GM19395 (cell line): ENCODE data around the gene NINL.
"Not testable (repeated sequence)": the region's sequence is repeated elsewhere in the genome, so short reads cannot be mapped to it uniquely, and the experiment has no call there.

ENCODE experiments used
- ATAC-seq: cut with Tn5 transposase; IDR thresholded peaks from one replicate; pipeline ENCODE4 v1.9.1; 2021; ENCODE audit warnings: mild to moderate bottlenecking, moderate library complexity; ENCODE audit not compliant: unreplicated experiment

The NINL gene

DNA sequence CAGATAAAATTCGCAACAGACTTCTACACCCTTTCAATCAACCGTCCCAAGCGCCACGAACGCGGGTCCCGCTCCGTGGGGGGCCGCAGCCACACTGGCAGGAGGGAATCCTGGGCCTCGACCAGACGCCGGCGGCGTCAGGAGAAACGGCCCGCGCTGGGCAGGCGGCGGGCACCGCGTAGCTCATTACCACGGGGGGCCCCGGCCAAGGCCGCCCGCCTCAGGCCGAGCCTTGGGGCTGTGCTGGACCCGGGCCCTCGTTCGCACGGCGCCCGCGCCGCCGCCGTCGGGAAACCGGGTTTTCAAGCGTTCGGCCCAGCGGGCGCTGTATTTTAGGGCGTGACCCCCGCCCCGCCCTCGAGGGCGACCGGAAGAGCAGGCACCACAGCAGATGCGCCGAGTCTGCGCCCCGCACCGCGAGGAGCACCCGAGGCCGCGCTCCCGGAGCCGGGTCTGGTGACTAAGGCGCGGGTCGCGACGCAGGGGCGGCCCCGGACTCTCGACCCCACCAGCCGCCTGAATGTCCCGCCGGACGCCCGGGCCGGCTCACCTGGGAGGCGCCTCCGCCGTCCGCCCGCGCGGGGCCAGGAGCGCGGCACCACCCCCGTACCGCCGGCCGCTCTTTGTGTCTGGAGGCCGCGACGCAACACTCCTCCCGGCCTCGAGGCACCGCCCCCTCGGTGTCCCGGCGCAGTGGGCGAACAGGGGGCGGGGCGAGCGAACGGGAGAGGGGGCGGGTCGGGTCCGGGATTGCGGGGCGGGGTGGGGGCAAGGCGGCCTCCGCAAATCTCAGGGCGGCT lies at the start of gene NINL:
NINL (minus strand) TSS at position 627 of the 800 bp plus-strand sequence. CDS start 58,944 bp downstream, outside the sequence.
- peak; percentile 81 for ATAC-seq

- ATAC-seq = no peak
Measured at GRCh38 chr20:25632940-25633790, 47.8 kb upstream of the NINL start.

DNA sequence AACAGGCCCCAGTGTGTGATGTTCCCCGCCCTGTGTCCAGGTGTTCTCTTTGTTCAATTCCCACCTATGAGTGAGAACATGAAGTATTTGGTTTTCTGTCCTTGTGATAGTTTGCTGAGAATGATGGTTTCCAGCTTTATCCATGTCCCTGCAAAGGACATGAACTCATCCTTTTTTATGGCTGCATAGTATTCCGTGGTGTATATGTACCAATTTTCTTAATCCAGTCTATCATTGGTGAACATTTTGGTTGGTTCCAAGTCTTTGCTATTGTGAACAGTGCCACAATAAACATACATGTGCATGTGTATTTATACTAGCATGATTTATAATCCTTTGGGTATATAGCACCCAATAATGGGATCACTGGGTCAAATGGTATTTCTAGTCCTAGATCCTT lies 45.3 kb upstream of the NINL start:
- not testable (repeated sequence) for ATAC-seq

GRCh38 chr20:25629816-25630499 lies 44.6 kb upstream of the NINL start:
- ATAC-seq = no peak

- no peak for ATAC-seq
Measured at GRCh38 chr20:25626779-25627178, 41.4 kb upstream of the NINL start.

DNA sequence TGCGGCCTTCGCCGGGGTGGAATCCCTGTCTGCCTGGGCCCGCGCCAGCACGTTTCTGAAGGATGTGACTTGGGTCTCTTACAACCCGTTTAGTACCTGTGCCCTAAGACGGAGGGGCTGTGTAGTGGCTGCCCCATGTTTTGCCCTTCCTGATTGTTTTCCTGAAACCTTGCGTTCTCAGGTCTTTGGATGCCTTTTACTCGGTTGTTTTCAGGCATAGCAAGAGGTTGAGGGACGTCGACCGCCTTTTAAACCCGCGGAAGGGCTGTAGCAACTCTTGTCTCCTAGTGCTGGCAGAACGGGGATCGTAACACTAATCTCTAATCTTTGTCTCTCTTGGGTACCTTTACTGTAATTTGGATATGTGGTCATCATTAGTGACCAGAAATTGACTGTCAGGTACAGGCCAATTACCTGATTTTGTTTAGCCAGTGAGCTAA lies 39.2 kb upstream of the NINL start:
- ATAC-seq = no peak

DNA sequence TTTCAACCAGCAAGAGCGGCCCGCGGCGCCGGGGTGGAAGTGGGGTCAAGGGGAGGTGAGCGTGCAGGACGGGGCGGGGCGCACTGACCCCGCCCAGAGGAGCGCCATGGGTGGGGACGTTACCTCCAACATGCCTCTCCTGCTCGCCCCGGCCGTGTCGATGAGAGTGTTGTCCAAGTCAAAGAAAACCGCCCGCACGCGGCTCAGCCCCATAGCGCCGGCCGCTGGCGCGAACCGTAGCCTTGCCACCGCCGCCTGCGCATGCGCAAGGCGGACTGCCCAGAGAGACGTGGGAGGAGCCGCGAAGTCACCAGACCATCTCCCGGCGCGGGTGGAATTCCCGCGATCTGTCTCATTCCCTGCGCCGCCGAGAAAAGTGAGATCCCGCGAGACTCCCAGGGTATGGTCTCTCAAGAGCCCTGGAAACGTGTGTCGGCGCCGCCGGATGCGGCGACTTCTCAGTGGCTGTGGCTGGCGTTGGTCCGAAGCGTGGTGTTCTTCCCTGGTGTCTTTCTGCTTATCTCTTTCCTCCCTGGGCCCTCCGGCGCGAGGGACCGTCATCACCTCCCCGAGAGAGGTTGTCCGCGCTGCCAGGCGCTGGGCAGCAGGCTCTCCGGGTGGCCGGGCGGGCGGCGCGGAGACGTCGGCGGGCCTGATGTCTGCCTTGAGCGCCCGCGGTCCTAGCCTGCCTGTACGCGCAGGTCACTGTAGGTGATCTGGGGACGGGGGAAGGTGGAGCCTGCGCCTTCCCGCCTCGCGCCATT lies 38.6 kb upstream of the NINL start, which contains the start of gene NANP:
NANP (minus strand) TSS at position 279 of the 764 bp plus-strand sequence; CDS start at position 213, 66 bp downstream.
- ATAC-seq = peak; percentile 86

GRCh38 chr20:25623225-25623735 lies 37.9 kb upstream of the NINL start:
- peak; percentile 20 for ATAC-seq

DNA sequence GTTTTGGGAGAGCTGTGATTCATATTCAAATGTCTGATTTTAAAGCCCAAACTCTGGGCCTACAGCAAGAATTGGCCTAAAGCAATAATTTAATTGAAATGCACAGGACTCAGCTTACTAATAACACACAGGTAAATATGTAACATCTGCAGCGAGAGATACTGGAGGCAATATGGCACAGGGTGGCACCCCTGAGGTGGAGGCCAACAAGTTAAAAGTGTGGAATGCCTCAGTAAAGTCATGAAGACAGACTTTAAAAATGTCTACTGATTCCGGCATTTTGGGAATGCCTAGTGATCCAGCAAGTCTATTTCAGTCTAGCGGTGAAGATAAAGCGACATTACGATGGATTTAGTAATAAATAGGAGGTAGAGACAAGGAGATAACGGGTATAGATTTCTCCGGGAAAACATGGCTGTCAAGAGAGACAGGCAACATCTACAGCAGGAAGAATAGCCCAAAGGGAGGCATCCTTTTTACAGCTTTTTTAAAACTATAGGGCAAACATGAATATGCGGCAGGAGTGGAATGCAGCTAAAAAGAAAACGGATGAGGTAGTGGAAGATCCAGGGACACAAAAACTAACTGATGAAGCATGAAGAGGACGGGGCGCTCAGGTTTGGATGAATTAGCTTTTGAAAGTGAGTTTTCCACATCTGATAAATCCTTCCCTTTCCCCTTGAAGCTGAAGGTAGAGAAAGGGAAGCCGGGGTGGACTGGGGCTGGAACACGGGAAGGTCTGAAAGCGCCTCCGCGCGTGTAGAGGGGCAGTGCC lies 37.3 kb upstream of the NINL start:
- no peak for ATAC-seq

GRCh38 chr20:25622049-25622448 lies 36.7 kb upstream of the NINL start:
- ATAC-seq = no peak

DNA sequence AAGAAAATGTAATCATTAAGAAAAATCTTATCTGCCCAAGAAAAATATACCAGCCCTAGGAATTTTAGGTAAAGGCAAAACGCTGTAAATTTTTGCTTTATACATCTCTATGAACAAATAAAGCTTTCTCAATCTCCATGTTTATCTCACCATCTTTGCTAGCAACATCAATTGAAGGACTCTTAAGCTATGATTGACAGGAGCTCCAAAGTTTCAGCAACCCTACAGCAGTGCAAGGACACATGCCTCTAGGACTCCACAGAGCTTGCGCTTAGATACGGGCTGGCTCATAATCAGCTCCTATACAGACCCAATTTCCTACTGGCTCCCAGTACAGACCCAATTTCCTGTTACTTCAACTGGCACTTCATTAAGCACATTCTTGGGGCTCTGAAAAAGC lies 34.2 kb upstream of the NINL start:
- no peak for ATAC-seq

- no peak for ATAC-seq
Measured at GRCh38 chr20:25608774-25609173, 23.4 kb upstream of the NINL start.

- no peak for ATAC-seq
Measured at GRCh38 chr20:25606094-25606695, 20.9 kb upstream of the NINL start.

DNA sequence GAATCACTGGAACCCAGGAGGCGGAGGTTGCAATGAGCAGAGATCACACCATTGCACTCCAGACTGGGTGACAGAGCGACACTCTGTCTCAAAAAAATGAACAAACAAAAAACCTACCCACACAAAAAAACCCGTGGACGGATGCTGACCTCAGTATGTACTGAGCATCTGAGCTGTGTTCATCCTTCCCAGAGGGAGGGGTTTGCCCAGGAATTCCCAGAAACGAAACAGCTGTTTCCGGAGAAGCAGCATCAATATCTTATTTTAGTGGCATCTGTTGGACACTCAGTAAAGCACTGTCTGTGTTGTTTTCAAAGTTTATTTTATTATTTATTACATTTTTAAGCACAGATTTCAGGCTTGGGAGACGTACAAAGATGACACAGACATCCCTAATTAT lies 19.8 kb upstream of the NINL start:
- no peak for ATAC-seq

- no peak for ATAC-seq
Measured at GRCh38 chr20:25604611-25605010, 19.3 kb upstream of the NINL start.

- not testable (repeated sequence) for ATAC-seq
Measured at GRCh38 chr20:25602914-25603309, 17.6 kb upstream of the NINL start.

DNA sequence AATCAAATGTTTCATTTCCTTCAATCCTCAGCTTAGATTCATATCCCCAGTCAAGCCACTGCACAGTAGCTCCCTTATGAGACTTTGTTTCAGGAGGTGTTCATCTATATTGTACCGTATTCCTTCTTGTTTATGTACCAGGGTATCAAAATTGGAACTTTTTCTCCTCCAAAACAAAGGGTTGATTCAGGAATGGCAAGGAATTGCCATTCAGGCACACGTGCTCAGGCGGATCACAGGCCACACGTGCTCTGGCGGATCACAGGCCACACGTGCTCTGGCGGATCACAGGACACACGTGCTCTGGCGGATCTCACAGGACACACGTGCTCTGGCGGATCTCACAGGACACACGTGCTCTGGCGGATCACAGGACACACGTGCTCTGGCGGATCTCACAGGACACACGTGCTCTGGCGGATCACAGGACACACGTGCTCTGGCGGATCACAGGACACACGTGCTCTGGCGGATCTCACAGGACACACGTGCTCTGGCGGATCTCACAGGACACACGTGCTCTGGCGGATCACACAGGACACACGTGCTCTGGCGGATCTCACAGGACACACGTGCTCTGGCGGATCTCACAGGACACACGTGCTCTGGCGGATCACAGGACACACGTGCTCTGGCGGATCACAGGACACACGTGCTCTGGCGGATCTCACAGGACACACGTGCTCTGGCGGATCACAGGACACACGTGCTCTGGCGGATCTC lies 17.0 kb upstream of the NINL start:
- ATAC-seq = not testable (repeated sequence)

DNA sequence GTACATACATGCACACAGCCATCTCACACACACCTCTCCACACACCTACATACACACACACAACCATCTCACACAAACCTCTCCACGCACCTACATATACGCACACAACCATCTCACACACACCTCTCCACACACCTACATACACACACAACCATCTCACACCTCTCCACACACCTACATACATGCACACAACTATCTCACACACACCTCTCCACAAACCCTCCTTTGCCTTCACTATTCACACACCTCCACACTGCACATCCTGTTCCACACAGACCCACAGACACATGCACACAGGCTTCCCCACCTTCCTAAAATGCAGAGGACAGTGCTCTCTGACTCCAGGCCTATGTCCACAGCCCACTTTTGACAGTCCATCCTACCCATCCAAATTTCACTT lies 16.3 kb upstream of the NINL start:
- no peak for ATAC-seq
